NCI-H1436 treated with DMSO at 0.1 percent for 48 hours (cell line): Measurements from ENCODE around the gene HGS.

Experiments
- DNase-seq: peaks from one replicate; lab custom pipeline; 2025; lab: John Stamatoyannopoulos, UW

Gene HGS

GRCh38 chr17:81741594-81742452, 58.0 kb downstream of the HGS start:
- DNase-seq = no peak
